ENCODE measurements around the gene APOL1.
A peak's percentile ranks its signal among the peaks of the same experiment; 100 is the strongest.
"Not testable (repeated sequence)": the region's sequence is repeated elsewhere in the genome, so short reads cannot be mapped to it uniquely, and the experiment has no call there.

Gene APOL1

DNA sequence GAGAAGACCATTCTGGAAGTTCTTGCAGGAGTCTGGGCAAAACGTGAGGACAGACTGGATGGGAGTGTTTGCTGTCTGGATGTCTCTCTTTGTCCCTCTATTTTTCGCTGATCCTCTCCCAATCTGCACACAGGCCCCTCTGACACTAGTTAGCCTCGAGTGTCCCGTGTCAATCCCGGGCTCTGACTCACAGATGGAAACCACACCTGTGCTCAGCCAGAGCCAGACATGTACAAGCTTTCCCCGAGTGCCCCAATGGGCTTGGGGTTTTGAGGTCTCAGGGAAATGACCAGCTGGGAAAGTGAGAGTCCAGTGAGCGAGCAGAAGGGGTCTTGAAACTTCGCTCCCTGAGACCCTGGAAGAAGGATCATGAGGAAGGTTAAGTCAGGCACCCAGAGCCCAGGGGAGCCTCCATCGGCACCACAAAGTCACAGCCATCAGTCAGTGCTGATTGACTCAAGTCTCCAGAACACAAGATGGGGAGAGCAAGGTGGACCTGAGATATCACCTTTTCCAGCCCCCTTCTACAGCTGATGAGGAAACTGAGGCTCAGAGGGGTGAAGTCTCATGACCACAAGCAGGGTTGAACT, 27.5 kb upstream of the APOL1 start:
- DNase-seq (ENCODE audit: low read depth), result no peak

DNA sequence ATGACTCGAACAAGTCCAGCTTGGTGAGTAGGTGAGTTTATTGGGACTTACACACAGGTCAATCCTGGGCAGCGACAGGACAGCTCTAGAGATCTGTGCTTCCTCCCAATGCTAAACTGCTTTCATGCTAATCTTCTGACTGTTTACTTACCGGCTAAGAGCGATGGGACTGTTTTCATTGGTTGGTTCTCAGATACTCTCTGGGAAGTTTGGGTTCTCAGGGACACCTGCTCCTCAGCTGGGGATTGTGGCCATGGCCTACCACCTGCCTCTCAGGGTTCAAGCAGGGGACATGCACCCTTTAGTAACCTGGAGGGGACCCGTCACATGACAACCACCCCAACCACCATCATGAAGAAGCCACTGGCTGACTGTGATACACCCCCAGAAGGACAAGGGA, 26.7 kb upstream of the APOL1 start:
- no peak for DNase-seq (ENCODE audit: low read depth)

DNA sequence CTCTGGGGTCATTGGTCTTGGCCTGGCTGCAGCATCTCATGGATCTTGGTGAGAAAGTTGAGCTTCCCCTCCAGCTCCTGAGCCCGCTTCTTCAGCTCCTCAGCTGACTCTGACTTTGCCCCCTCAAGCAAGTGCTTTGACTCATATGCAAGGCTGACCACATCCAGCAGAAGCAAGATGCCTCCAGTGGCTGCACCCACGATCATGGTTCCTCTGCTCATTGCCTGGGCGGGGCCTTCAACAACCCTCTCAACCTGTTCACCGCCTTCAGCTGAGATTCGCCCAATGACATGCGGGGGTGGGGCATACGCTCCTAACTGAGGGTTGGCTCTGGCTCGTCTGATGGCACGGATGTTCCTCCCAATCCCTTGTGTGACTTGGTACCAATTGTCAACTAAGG, 25.5 kb upstream of the APOL1 start:
- DNase-seq (ENCODE audit: low read depth), result no peak

DNA sequence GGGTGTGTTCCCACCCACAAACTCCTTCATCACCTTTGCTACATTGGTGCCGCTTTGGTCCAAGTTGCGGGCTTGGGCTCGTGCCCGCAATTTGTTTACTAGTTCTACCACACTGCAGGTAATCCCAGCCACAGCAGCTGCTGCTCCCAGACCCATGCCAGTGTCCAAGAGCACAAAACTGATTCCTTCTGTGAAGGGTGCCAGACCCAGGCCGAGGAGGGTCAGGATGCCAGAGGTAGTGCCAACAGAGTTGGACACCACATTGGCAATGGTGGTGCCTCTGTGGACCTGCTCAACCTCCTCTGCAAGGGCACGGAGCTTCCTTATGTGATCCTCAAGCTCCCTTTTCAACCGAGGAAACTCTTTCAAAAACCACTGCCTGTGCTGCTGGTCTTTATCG, 25.1 kb upstream of the APOL1 start:
- DNase-seq (ENCODE audit: low read depth), result no peak

DNA sequence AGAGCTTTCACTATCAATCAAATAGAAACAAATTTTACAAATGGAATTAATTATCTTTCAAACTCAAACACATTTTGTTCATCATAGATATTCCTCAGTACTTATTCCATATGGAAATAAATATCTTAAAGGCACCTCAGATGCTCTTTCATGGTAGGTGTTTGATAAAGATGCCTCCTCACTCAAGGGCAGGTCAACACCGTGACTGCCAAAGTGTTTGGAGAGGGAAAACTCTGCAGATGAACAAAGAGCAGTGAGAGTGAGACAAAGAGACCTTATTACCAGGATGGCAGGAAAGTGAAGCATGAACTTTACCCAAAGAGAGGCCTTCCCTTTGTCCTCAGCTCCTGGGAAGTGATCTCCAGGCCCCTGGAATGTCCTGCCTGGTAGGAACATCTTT, 24.6 kb upstream of the APOL1 start:
- DNase-seq (ENCODE audit: low read depth), result not testable (repeated sequence)

DNA sequence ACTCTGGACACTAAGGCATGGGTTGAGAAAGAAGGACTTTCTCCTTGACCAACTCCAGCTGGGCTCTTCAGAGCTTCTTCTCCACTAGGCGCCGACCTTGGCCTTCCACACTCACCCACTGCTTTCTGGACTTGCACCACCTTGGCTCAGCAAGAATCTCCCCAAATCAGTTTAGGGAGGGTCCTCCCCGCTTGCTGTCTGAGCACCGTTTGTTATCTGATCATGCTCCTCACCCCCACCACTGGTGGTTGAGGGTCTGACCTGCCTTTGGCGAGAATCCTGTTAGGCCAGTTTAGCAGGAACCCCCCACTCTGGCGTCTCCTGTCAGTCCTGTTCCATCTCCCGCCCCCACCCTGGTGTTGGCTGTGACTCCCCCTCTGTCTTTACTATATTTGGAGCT, 24.0 kb upstream of the APOL1 start:
- DNase-seq (ENCODE audit: low read depth), result no peak

DNA sequence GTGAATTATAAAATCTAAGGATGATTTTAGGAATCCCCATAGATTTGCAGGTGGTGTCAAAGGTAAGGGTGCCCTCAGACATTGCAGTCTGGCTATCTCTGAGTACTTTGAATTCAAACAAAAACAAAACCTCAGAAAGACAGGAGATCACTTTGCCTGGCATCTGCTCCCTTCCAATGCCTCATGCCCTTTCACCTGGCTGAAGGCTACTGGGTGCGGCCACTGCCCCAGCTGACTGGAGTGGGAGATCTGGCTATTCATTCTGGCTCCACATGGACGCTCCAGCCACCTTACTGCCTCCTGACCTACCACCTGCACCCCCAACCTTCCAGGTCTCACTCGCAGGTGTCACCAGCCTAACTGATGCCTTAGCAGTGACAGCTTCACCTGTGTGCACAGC, 23.3 kb upstream of the APOL1 start:
- not testable (repeated sequence) for DNase-seq (ENCODE audit: low read depth)

DNA sequence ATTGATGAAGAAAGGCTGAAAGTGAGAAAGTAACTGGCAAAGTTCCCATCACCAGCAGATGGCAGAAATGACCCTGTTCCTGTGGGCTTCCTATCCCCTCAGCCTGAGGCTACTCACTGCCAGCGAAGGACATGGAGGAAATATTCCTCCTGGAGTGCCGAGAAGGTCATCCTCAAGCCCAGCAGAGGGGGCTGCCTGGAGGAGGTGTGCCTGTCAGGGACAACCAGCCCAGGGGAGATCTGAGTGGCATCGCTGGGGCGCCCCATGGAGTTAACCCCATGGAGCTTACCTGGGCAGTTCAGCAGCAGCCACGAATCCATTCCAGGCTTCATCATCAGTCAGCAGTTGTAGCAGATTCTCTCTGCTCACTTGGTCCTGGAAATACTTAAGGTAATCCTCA, 21.9 kb upstream of the APOL1 start:
- not testable (repeated sequence) for DNase-seq (ENCODE audit: low read depth)

DNA sequence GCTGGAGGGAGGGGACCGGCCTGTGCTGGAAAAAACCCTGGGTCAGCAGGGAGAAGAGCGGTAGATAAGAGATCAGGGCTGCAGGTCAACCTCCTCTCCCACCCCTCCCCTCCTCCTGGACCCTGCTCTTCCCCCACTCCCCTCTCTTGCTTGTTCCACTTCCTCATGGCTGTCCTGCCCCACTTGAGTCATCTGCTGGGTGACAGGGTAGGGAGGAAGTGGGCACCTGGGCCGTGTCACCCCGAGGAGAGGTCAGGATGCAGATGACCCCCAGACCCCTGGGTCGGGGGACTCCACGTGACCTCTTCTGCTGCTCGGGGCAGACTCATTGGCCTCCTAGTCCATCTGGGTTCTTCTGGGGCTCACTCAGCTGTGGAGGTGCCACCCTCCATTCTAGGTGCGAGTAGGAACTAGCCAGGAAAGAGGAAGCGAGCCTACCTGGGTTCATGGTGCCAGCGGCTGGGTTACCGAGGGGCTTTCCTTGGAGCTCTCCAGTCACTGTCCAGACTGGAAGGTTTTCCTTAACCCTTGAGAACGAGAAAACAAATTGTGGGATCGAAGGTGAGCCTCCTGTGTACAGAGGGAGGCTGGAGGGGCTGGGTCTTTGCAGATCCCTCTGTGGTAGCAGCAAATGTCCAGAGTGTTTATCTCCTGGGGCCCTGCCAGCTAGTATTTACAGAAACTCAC, 20.1 kb upstream of the APOL1 start:
- no peak for DNase-seq (ENCODE audit: low read depth)

DNA sequence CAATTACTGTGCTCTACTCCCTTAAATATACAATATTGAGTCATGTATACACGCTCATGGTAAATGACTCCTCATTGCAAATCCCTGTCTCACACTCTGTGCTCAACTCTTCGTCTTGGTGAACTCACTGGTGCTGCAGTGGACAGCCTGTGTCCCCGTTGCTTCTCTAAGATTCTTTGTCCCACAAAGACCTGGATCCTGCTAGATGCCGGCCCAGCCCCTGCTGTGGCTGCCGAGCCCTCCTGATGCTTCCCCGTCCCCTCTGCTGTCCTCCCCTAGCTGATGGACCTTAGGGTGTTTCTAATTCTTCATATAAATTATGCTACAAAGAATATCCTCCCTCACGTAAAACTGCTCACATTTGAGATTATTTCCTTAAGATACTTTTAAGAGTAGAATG, 19.1 kb upstream of the APOL1 start:
- DNase-seq (ENCODE audit: low read depth), result no peak

DNA sequence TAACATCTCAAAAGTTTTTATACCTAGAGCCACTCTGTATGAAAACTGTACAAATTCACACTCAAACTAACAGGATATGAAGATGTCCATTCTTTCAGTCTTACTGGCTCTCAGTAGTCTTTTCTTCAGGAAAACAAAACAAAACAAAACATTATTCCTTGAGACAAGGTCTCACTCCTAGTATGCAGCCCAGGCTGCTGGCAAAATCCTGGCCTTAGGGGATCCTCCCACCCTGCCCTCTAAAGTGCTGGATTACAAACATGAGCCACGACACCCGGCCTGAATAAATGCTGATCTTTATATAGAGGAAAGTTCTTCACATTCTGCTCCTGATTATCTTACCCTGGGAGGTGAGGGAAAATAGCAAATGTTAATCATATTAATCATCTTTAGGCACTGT, 18.7 kb upstream of the APOL1 start:
- DNase-seq (ENCODE audit: low read depth), result no peak

DNA sequence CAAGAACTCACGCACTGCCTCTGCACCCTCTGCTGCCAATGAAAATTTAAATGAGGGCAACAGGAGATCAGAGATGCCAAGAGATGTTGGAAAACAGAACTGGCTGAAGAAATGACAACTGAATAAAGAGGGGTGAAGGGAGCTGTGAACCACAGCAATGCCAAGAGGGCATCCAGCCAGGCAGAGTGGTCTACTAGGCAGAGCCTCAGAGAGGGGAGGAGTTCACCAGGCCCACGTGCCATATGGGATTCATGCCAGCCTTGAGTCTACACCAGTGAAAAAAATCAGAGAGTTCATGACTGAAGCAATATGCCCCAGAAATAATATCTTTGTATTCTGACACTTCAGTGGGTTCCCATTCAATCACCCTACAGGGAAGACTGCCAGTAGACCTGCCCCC, 18.0 kb upstream of the APOL1 start:
- no peak for DNase-seq (ENCODE audit: low read depth)

DNA sequence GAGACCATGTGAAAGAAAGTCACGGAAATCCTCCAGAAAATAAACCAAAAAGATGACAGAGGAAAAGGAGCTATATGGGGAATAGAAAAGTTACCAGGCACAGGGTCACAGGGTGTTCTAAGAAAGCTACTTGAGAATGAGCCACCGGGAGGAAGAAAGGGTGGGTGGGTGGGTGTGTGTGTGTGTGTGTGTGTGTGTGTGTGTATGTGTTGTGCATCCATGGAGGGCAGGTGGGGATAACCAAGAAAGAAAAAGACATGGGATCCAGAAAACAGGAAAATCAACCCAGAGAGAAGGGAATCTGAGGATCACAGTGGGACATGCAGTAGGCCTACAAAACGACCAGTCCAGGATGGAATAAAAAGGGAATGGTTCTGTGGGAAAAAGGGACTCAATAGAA, 17.3 kb upstream of the APOL1 start:
- DNase-seq (ENCODE audit: low read depth), result no peak

DNA sequence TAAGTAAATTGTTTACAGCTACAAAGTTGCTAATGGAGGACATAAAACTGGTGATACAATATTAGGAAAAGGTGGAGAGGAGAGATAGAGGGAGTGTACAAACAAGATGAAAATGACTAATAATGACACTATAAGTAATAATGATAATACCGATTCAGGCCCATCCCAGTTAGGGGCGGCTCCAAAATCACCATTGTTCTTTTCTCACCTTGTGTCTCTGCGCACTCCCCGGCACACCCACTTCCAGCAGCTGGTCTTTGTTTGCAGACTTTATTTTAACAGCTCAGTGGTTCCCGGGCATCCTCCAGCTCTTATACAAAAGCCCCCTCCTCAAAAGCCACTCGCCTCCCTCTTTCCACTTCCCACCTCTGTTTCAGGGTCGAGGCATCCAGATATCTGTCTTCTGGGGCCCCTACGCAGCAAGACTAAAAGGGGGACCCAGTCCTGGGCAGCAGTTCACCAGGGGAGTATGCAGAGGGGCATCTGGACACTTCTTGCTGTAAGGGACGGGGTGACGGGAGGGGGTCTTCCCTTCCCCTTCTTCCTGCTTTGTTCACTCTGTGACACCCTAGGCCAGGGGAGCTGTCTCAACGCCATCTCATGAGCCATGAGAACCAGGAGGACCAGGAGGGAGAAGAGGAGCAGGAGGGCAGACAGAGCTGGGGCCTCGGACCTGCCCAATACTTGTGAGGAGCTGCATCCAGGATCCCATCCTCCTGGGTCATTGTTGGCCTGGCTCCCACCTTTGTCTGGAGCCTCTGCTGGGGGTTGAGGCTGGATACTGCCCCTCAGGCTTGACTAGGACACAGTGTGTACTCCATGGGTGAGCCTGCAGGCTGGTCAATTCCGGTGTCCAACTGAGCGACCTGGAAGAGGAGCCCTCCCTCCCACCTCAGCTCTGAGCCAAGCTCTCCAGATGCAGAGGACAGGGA, 16.3 kb upstream of the APOL1 start:
- no peak for DNase-seq (ENCODE audit: low read depth)

DNA sequence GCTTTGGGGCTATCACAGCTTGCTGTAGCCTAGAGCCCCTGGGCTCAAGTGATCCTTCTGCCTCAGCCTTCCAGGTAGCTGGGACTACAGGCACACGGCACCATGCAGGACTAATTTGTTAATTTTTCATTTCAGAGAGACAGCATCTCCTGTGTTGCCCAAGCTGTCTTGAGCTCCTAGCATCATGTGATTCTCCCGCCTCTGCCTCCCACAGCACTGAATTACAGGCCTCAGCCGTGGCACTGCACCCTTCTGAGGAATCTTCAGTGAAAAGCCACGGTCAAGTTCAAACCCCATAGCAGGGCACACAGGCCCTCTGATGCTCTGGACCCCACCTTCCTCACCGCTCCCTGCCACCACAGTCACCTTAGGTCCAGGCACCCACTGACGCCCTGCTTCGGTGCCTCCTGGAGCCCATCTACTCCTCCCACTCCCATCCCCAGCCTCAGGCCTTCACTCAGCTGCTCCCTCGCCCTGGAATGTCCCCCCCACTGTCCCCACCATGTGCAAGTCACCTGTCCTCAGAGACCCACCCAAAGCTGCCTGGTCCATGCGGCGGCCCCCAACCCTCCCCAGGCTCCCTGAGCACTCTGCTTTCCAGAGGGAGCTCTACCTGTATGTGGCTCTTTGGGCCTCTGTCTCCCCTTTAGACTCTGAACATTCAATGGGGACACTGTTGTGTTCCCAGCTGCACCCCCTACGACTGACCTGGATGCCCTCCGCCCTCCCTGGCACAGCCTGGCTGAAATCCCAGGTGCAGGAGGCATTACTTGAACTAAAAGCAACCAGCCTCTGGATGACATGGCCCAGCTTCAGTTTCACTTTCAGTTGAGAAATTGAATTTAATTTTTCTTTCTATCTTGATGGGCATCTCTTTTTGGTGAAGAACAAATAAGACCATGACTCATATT, 15.2 kb upstream of the APOL1 start:
- no peak for DNase-seq (ENCODE audit: low read depth)

DNA sequence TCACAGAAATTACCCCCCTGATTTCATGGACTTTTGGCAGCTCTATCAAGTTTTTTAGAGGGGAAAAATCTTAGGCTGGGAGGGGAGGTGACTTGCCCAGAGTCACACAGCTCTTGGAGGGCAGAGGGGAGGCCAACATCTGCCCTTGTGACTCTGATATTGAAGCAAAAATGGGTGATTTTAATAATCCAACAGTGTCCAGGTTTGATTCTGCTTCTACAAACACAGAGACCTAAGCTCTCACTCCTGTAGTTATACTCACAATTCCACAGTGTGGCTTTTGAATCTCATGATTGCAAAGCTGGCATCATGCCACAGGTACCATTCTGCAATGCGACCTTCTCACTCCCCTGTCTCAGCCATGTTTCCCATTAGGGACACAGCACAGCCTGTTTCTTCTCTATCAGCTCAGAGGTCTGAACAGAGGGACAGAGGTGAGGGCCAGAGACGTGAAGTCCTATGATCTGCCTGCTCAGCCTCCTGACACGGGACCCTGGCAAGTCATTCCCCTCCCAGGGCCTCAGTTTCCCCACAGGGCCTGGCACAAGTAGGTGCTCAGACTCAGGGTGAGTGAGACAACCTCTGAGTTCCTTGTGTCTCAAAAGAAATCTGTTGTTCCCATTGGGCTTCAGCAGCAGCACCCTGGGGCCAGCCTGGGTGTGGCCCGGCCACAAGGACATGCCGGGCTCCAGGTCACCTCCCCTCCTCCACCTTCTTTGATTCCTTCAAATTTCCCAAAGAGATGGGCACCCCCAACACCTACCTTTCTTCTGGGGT, 14.4 kb upstream of the APOL1 start:
- no peak for DNase-seq (ENCODE audit: low read depth)

DNA sequence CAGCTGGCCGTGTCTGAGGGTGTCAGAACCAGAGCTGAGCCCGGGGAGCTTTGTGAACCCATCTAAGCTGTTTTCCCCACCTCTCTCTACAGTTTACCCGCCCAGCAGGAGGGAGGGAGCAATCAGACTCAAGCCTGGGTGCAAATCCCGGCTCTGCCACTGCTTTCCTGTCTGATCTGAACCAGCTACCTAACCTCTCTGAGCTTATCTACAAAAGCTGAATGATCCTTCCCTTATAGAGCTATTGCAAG, 13.9 kb upstream of the APOL1 start:
- DNase-seq (ENCODE audit: low read depth), result no peak

DNA sequence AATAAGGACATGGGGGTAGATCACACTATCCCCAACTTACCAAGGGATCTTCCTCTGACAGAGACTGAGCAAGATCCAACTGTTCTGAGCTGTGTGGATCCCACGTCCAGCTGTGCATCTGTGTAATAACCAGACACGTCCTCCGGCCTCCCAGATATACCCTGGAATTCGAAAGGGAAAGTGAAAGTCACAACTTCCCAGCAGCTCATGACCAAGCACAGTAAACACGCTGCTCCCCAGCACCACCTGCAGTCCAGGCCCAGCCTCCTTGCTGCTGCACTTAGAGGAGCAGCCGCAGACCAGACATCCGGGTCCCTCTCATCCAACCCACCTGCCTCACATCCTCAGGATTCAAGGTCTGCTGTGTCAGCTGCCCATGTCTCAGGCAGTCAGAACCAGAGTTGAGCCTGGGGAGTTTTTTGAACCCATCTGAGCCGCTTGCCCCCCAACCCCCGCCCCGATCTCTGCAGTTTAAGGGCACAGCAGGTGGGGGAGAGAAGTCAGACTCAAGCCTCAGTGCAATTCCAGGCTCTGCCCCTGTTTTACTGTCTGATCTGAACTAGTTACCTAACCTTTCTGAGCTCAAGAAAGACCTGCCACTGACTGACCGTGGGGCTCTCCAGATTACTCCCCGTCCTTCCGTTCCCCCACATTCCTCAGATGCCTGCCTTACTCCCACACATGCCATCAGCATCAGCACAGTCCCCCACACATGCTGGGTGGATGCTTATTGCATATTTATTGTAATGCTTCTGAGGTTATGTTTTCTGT, 13.3 kb upstream of the APOL1 start, which contains the start of gene APOL2:
Gene APOL2 (minus strand): TSS at position 127 of the 771 bp plus-strand sequence. CDS start 6,365 bp downstream, outside the sequence.
- DNase-seq (ENCODE audit: low read depth), result peak; percentile 67

DNA sequence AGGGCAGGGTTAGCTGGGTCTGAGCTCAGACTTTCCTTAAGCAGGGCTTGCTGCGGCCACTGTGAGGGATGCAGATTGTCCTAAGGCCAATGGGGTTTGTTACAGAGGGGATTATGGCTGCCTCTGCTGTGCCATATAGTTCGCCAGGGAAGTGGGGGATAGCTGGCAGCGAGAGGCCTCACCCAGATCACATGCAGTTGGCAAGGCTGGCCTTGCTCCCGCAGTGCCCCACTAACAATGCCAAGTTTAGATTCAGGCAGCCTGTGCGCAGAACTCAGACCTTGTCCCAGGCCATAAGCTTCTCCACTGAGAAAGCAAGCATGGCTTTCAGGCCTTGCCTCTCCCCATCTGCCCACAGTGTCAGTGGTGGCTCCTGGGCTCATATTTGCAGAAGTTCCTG, 8.9 kb upstream of the APOL1 start:
- DNase-seq (ENCODE audit: low read depth), result no peak

DNA sequence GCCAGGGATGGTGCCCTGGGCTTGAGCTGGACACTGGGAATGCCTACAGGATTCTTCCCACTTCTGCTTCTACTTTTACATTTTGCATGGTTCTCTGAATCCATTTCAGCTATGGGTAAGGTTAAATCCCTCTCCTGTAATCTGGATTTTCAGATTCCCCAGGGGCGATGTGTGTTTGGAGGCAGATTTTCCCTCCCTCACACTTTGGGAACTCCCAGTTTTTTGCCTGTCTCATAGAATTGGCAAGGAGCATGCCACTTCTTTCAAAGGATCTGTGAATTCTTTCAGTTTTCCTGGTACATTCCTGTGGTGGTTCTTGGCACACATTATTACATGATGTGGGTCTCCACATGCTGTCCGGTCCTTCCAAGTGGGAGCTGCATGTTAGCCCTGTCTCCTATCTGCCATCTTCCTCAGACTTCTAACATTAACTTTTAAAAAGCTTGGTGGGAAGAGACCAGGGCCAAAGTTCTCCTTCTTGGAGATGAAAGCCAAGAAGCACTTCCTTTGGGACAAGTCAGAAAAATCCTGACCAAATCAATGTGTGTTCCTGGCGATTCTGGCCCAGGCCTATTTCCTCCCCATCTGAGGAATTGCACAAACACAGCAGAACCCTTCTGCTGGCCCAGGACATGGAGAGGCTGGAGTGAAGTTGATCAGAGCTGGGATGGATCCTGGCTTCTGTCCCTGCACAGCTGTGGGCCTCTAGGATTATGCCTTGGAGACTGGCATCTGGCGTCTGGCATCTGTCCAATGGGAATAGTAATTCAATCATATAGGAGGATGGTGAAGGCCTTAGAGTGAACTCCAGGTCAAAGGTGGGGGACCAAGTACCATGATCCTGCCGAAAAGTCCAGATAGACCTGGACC, 8.2 kb upstream of the APOL1 start:
- peak; percentile 33 for DNase-seq (ENCODE audit: low read depth)
